CD14-positive monocyte (primary cell): ENCODE data around the gene SLC40A1. TPM values are rescaled to one million over a fixed set of nuclear protein-coding genes. Genes with fewer than 3 reads are reported as not detected.
A peak's percentile ranks its signal among the peaks of the same experiment; 100 is the strongest.

Experiments used
- DNase-seq, 3 donors: peaks; one replicate each; pipeline ENCODE4 v3.0.0-alpha.2; 2011 to 2022
- H2AFZ ChIP-seq: 2 replicates; pipeline ENCODE4 v1.6.0; 2012; ENCODE audit warnings: mild to moderate bottlenecking, low read depth, low read length, inconsistent platforms; ENCODE audit not compliant: insufficient read depth, poor library complexity, severe bottlenecking
- H3K27ac ChIP-seq, 2 donors: 1 replicate in 1 of 2; 2 replicates in 1 of 2; pipeline ENCODE4 v1.5.1; 2012 to 2013; ENCODE audit warnings: low read length in 2 of 2, control low read depth in 1 of 2, inconsistent platforms in 1 of 2, low read depth in 1 of 2, mild to moderate bottlenecking in 1 of 2
- H3K27me3 ChIP-seq, 2 donors: one replicate each; pipeline versions ENCODE4 v1.6.0 to v1.6.1; 2011 to 2013; ENCODE audit warnings: low read length in 2 of 2; ENCODE audit not compliant: control insufficient read depth in 2 of 2, insufficient read depth in 2 of 2
- H3K36me3 ChIP-seq, 2 donors: replicated peaks in 1 of 2; 1 replicate in 1 of 2; 2 replicates in 1 of 2; pipeline versions ENCODE4 v1.5.1 to v1.6.1; 2012 to 2013; ENCODE audit warnings: low read length in 2 of 2, control low read depth in 1 of 2, inconsistent platforms in 1 of 2, mild to moderate bottlenecking in 1 of 2; ENCODE audit not compliant: insufficient read depth in 2 of 2, control insufficient read depth in 1 of 2
- H3K4me1 ChIP-seq, 2 donors: 1 replicate in 1 of 2; 2 replicates in 1 of 2; pipeline versions ENCODE4 v1.5.1 to v1.6.1; 2012 to 2013; ENCODE audit warnings: low read length in 2 of 2, control low read depth in 1 of 2, inconsistent platforms in 1 of 2, mild to moderate bottlenecking in 1 of 2, moderate library complexity in 1 of 2; ENCODE audit not compliant: insufficient read depth in 2 of 2, control insufficient read depth in 1 of 2
- H3K4me2 ChIP-seq: replicated peaks from 2 replicates; pipeline ENCODE3; 2012; ENCODE audit warnings: low read length, moderate library complexity, mild to moderate bottlenecking; ENCODE audit not compliant: poor library complexity, severe bottlenecking; ENCODE audit errors: extremely low read depth
- H3K4me3 ChIP-seq, 3 experiments: fragments of 200-600 bp in 1 of 3; sonication (generic) in 1 of 3; replicated peaks in 1 of 3; 1 replicate in 2 of 3; 2 replicates in 1 of 3; pipeline ENCODE4 v1.5.1; 2011 to 2013; ENCODE audit warnings: low read length in 3 of 3, mild to moderate bottlenecking in 3 of 3, control low read depth in 2 of 3, low read depth in 2 of 3, inconsistent platforms in 1 of 3, moderate library complexity in 1 of 3
- H3K79me2 ChIP-seq: 2 replicates; pipeline ENCODE4 v1.6.0; 2012; ENCODE audit warnings: mild to moderate bottlenecking, control low read depth, inconsistent platforms, low read length, moderate library complexity; ENCODE audit not compliant: insufficient read depth
- H3K9ac ChIP-seq: 2 replicates; pipeline ENCODE4 v1.6.0; 2017; ENCODE audit warnings: low read length, mild to moderate bottlenecking; ENCODE audit not compliant: insufficient read depth, poor library complexity, severe bottlenecking
- H3K9me3 ChIP-seq, 2 donors: replicated peaks in 1 of 2; 1 replicate in 1 of 2; 2 replicates in 1 of 2; pipeline versions ENCODE4 v1.5.1 to v1.6.1; 2012 to 2013; ENCODE audit warnings: low read length in 2 of 2, control low read depth in 1 of 2; ENCODE audit not compliant: control insufficient read depth in 1 of 2, insufficient read depth in 1 of 2
- H4K20me1 ChIP-seq: 2 replicates; pipeline ENCODE4 v1.6.0; 2012; ENCODE audit warnings: mild to moderate bottlenecking, low read length, control low read depth, moderate library complexity; ENCODE audit not compliant: insufficient read depth
- H3K27ac Mint-ChIP-seq, 7 donors: one replicate each; pipeline ENCODE4 v1.8.0; 2020; ENCODE audit warnings: mild to moderate bottlenecking in 7 of 7, mixed read lengths in 7 of 7, moderate library complexity in 6 of 7, inconsistent platforms in 2 of 7
- H3K27me3 Mint-ChIP-seq, 3 donors: one replicate each; pipeline ENCODE4 v1.8.0; 2021 to 2022; ENCODE audit warnings: low read depth in 3 of 3, mild to moderate bottlenecking in 3 of 3, mixed read lengths in 3 of 3, moderate library complexity in 3 of 3, inconsistent platforms in 1 of 3
- H3K36me3 Mint-ChIP-seq, 2 donors: one replicate each; pipeline ENCODE4 v1.8.0; 2020; ENCODE audit warnings: mixed read lengths in 2 of 2, inconsistent platforms in 1 of 2, mild to moderate bottlenecking in 1 of 2
- H3K4me1 Mint-ChIP-seq: one replicate; pipeline ENCODE4 v1.8.0; 2020; ENCODE audit warnings: mild to moderate bottlenecking, mixed read lengths
- H3K4me3 Mint-ChIP-seq, 2 donors: one replicate each; pipeline ENCODE4 v1.8.0; 2020; ENCODE audit warnings: mild to moderate bottlenecking in 2 of 2, mixed read lengths in 2 of 2, moderate library complexity in 1 of 2
- H3K9me3 Mint-ChIP-seq, 7 donors: one replicate each; pipeline ENCODE4 v1.8.0; 2020 to 2022; ENCODE audit warnings: mixed read lengths in 7 of 7, mild to moderate bottlenecking in 6 of 7, moderate library complexity in 6 of 7, inconsistent platforms in 2 of 7
- WGBS: methylation state at CpG from one replicate; pipeline ENCODE4 v1.1.5; 2013; ENCODE audit warnings: missing lambda C conversion rate; ENCODE audit not compliant: insufficient coverage; 5-methylcytosine and 5-hydroxymethylcytosine counted together
- intact Hi-C, 2 donors: fragments of 100-400 bp; cut with micrococcal nuclease; formaldehyde crosslinking; loops; one replicate each; pipeline versions ENCODE4 v1.15.0 to v1.15.1; 2023
- polyA plus RNA-seq, 3 donors: library from polyadenylated mRNA; depleted of rRNA in 1 of 3; unstranded in 2 of 3; stranded (reverse) in 1 of 3; fragments of 300-500 nt in 2 of 3; fragments of >200 nt in 1 of 3; fragmentation: Illumina TruSeq in 2 of 3; gene quantifications; 1 replicate in 2 of 3; 2 replicates in 1 of 3; pipeline ENCODE4 v1.2.3, GENCODE V29; 2012 to 2021
- TF ChIP-seq, protein P1 (sequence below): fragments of 200-600 bp; IDR thresholded peaks from one replicate; pipeline ENCODE4 v1.8.0; 2022; ENCODE audit warnings: antibody characterized with exemption, mild to moderate bottlenecking

The SLC40A1 gene
- polyA plus RNA-seq, 3 donors, result 7.9 to 91.6 (median 90.4) TPM

DNA sequence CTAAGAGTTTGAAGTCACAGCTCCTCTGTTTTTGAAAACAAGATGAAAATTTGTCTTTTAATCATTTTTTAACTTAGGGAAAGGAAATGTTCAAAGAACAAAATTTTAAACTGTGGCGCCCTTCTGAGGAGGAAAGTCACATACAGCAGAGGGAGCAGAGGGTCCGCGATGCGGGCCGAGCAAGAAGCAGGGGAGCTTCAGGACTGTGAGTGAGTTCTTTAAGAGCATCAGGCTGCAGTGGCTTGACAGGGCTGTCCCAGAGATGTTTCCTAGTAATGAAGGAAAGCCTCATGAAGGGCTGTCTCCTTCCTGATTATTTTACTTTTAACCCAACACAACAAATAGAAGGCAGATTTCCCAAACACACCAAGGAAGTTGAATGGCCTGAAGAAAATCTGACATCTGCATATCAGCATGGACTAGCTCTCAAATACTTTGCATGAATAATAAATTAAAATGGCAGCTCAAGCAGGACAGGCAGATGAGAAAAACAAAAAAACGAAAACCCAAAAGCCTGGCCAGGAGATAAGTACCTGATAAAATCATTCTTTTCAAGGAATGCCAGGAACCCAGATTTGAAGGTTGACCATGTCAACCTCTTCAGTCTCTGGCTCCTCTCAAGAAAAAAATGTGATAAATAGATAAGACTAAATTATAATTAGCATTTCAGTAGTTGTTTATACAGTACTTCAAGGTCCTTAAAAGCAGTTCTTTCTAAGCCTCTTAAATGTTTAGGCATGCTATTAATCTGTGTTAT, 60.8 kb downstream of the SLC40A1 start:
- Histone ChIP-seq H2AFZ (no peak overlapping the region), H3K79me2 (no peaks in the 10 kb centered on the region), H3K27ac (no peak overlapping the region), H4K20me1 (no peaks in the 10 kb centered on the region), H3K9ac (no peak overlapping the region), H3K4me1 (peaks cover 23 to 32% of the 10 kb centered on the region in 2 donors), H3K9me3 (no peaks in the 10 kb centered on the region), H3K36me3 (no peaks in the 10 kb centered on the region), H3K4me2 (no peak overlapping the region), H3K27me3 (no peaks in the 10 kb centered on the region), H3K4me3 (no peak overlapping the region)
- DNase-seq, result no peak
- TF ChIP-seq, protein P1, sequence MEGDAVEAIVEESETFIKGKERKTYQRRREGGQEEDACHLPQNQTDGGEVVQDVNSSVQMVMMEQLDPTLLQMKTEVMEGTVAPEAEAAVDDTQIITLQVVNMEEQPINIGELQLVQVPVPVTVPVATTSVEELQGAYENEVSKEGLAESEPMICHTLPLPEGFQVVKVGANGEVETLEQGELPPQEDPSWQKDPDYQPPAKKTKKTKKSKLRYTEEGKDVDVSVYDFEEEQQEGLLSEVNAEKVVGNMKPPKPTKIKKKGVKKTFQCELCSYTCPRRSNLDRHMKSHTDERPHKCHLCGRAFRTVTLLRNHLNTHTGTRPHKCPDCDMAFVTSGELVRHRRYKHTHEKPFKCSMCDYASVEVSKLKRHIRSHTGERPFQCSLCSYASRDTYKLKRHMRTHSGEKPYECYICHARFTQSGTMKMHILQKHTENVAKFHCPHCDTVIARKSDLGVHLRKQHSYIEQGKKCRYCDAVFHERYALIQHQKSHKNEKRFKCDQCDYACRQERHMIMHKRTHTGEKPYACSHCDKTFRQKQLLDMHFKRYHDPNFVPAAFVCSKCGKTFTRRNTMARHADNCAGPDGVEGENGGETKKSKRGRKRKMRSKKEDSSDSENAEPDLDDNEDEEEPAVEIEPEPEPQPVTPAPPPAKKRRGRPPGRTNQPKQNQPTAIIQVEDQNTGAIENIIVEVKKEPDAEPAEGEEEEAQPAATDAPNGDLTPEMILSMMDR, result no peak
- H3K27me3 Mint-ChIP-seq, result no peaks in the 10 kb centered on the region
- no peak overlapping the region for H3K27ac Mint-ChIP-seq
- peaks cover 0 to 3% of the 10 kb centered on the region in 2 donors for H3K36me3 Mint-ChIP-seq
- 95% methylated on average over 5 of the region's 6 CpGs for WGBS
- peaks cover 0 to 9% (median 2%) of the 10 kb centered on the region in 7 donors for H3K9me3 Mint-ChIP-seq
- peaks cover 39% of the 10 kb centered on the region for H3K4me1 Mint-ChIP-seq
- intact Hi-C loops, result no loop called here
- H3K4me3 Mint-ChIP-seq, result no peak overlapping the region

DNA sequence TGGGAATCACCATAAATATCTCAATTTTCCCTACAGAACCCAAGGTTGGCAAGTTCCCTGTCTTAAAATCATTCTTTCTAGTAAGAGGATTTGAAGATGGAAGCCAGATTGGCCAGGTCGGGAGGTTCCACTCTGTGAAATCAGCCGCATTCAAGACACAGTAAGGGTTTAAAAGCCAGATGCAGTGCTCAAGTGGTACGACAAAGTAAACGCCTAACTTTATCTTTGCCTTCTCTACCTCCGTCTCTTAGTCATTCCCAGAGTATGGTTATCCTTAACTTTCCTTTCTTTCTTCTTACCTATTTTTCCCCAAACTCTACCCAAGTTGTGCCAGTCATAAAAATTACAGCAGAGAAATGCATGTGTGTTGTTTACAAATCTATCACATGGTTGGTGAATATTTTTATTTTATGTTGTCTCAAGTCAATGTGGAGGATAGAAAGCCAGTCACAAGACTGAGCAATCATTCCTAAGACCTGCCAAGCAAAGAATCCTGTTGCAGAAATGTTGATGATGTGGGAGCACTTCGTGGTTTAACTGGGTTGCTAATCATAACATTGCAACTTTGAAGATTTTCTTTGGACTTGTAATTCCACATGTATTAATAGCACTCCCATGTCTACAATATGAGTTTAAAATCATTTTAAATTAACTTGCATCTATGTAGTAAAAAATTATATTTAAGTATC, 62.6 kb downstream of the SLC40A1 start:
- Mint-ChIP-seq H3K27me3 (no peaks in the 10 kb centered on the region), H3K36me3 (peaks cover 0 to 3% of the 10 kb centered on the region in 2 donors), H3K4me3 (no peak overlapping the region), H3K27ac (peak overlapping the region in 2 of 7 donors; percentile 2), H3K9me3 (peaks cover 0 to 6% (median 2%) of the 10 kb centered on the region in 7 donors), H3K4me1 (peaks cover 57% of the 10 kb centered on the region)
- Histone ChIP-seq H3K36me3 (no peaks in the 10 kb centered on the region), H3K4me1 (peaks cover 40 to 49% of the 10 kb centered on the region in 2 donors), H3K9ac (no peak overlapping the region), H3K27me3 (no peaks in the 10 kb centered on the region), H3K79me2 (no peaks in the 10 kb centered on the region), H3K4me2 (no peak overlapping the region), H3K9me3 (no peaks in the 10 kb centered on the region), H3K27ac (peak overlapping the region in 1 of 2 donors; percentile 67), H2AFZ (peak overlapping the region; percentile 3), H4K20me1 (no peaks in the 10 kb centered on the region), H3K4me3 (no peak overlapping the region)
- DNase-seq, result no peak
- TF ChIP-seq, protein P1, result no peak
- intact Hi-C loops, result no loop called here
- 100% methylated on average over 4 of the region's 6 CpGs for WGBS
